Endothelial cell of umbilical vein (primary cell): Measurements from ENCODE around the gene TIMD4. TPM values are rescaled to one million over a fixed set of nuclear protein-coding genes. Genes with fewer than 3 reads are reported as not detected.

Source experiments
- BruUV-seq: library from RNA; stranded (reverse); fragments of 400-500 nt; replicated peaks from 2 replicates; lab custom pipeline; 2021; lab: Mats Ljungman, UMichigan
- CTCF ChIA-PET: fragments of 300-600, 350-600 bp; sonication (Branson Sonifier 250); formaldehyde crosslinking; loops from one replicate; lab custom pipeline; 2021; ENCODE audit warnings: antibody characterized with exemption, inconsistent platforms; lab: Charles Lee
- POLR2A ChIA-PET: fragments of 300-600, 350-600 bp; sonication (Branson Sonifier 250); formaldehyde crosslinking; loops from one replicate; lab custom pipeline; 2021; ENCODE audit warnings: antibody characterized with exemption, inconsistent platforms; lab: Charles Lee
- DNase-seq: peaks from one replicate; pipeline ENCODE4 v3.0.0-alpha.2; 2011; ENCODE audit warnings: low read depth, low spot score
- FAIRE-seq: peaks from 2 replicates; lab custom pipeline; 2011; peaks lifted over from hg19 to GRCh38; lab: Jason Lieb, UNC
- H2AFZ ChIP-seq: 2 replicates; pipeline ENCODE4 v1.6.0; 2012; ENCODE audit warnings: low read depth, low read length, control low read depth, inconsistent platforms
- H3K27ac ChIP-seq: 2 replicates; pipeline ENCODE4 v1.5.1; 2011; ENCODE audit warnings: low read depth, mild to moderate bottlenecking, control low read depth, low read length, moderate library complexity; ENCODE audit not compliant: insufficient read depth
- H3K27me3 ChIP-seq, 2 experiments: 2 replicates each; pipeline versions ENCODE4 v1.6.0 to v1.6.1; 2011; ENCODE audit warnings: low read length in 2 of 2, mixed read lengths in 1 of 2; ENCODE audit not compliant: control insufficient read depth in 2 of 2, insufficient read depth in 2 of 2
- H3K36me3 ChIP-seq, 2 experiments: 2 replicates in 1 of 2; 3 replicates in 1 of 2; pipeline ENCODE4 v1.5.1; 2011; ENCODE audit warnings: low read length in 2 of 2, mild to moderate bottlenecking in 1 of 2, moderate library complexity in 1 of 2; ENCODE audit not compliant: control insufficient read depth in 2 of 2, insufficient read depth in 2 of 2; ENCODE audit errors: extremely low read depth in 1 of 2
- H3K4me1 ChIP-seq: 3 replicates; pipeline ENCODE4 v1.5.1; 2011; ENCODE audit warnings: mild to moderate bottlenecking, low read length; ENCODE audit not compliant: control insufficient read depth, insufficient read depth; ENCODE audit errors: extremely low read depth
- H3K4me2 ChIP-seq: 2 replicates; pipeline ENCODE4 v1.6.1; 2011; ENCODE audit warnings: low read length, control low read depth, mixed read lengths; ENCODE audit not compliant: insufficient read depth
- H3K4me3 ChIP-seq, 3 experiments: fragments of 200-600 bp in 1 of 3; sonication (generic), shearing (Covaris generic) in 1 of 3; replicated peaks in 1 of 3; 2 replicates each; pipeline ENCODE4 v1.5.1; 2011 to 2016; ENCODE audit warnings: control low read depth in 3 of 3, low read length in 3 of 3, mild to moderate bottlenecking in 2 of 3, inconsistent platforms in 1 of 3, low read depth in 1 of 3, moderate library complexity in 1 of 3; ENCODE audit not compliant: insufficient read depth in 1 of 3
- H3K79me2 ChIP-seq: 2 replicates; pipeline ENCODE4 v1.6.0; 2012; ENCODE audit warnings: low read length, inconsistent platforms; ENCODE audit not compliant: control insufficient read depth, insufficient read depth
- H3K9ac ChIP-seq: replicated peaks from 2 replicates; pipeline ENCODE3; 2011; ENCODE audit warnings: low read length, control low read depth; ENCODE audit not compliant: insufficient read depth; ENCODE audit errors: extremely low read depth
- H3K9me1 ChIP-seq: replicated peaks from 3 replicates; pipeline ENCODE4 v1.6.0; 2011; ENCODE audit warnings: mild to moderate bottlenecking, low read length; ENCODE audit not compliant: control insufficient read depth, insufficient read depth; ENCODE audit errors: extremely low read depth
- H3K9me3 ChIP-seq: replicated peaks from 2 replicates; pipeline ENCODE4 v1.5.1; 2012; ENCODE audit warnings: low read length, inconsistent platforms; ENCODE audit not compliant: control insufficient read depth, insufficient read depth
- H4K20me1 ChIP-seq: replicated peaks from 2 replicates; pipeline ENCODE3; 2011; ENCODE audit warnings: mild to moderate bottlenecking, low read length; ENCODE audit not compliant: control insufficient read depth, insufficient read depth; ENCODE audit errors: extremely low read depth
- EZH2 ChIP-seq: IDR thresholded peaks from 2 replicates; pipeline ENCODE4 v1.6.1; 2012; ENCODE audit warnings: borderline replicate concordance, low read depth, mild to moderate bottlenecking, moderate library complexity, low read length, inconsistent platforms; ENCODE audit not compliant: severe bottlenecking
- FOS ChIP-seq: IDR thresholded peaks from 2 replicates; pipeline ENCODE4 v1.6.1; 2011; ENCODE audit warnings: mild to moderate bottlenecking, low read length, moderate library complexity, borderline replicate concordance; ENCODE audit not compliant: insufficient read depth
- GATA2 ChIP-seq: IDR thresholded peaks from 2 replicates; pipeline ENCODE4 v1.7.0; 2011; ENCODE audit warnings: low read depth, mild to moderate bottlenecking, moderate library complexity, mixed read lengths, low read length; ENCODE audit not compliant: insufficient read length, insufficient read depth
- JUN ChIP-seq: IDR thresholded peaks from 2 replicates; pipeline ENCODE4 v1.6.1; 2011; ENCODE audit warnings: borderline replicate concordance, low read depth; ENCODE audit not compliant: insufficient read length, insufficient read depth
- MAX ChIP-seq: IDR thresholded peaks from 2 replicates; pipeline ENCODE4 v1.6.1; 2011; ENCODE audit not compliant: insufficient read depth, insufficient read length
- MYC ChIP-seq: IDR thresholded peaks from one replicate; pipeline ENCODE4 v1.6.1; 2011; ENCODE audit warnings: mild to moderate bottlenecking, low read depth, low read length
- POLR2A ChIP-seq: IDR thresholded peaks from 2 replicates; pipeline ENCODE4 v1.6.1; 2012; ENCODE audit warnings: low read depth, mild to moderate bottlenecking, control low read depth, low read length
- POLR2AphosphoS5 ChIP-seq: IDR thresholded peaks from 2 replicates; pipeline ENCODE4 v1.6.1; 2012; ENCODE audit warnings: low read depth, mild to moderate bottlenecking, control low read depth, low read length, moderate library complexity; ENCODE audit not compliant: insufficient read depth
- dilution Hi-C: fragments of 300-500 bp; cut with MboI; formaldehyde crosslinking; loops from one replicate; pipeline ENCODE4 v1.15.0; 2019; ENCODE audit warnings: low sequenced_read_pairs; ENCODE audit not compliant: extremely low pct_ligation_motif_present
- intact Hi-C: fragments of 100-400 bp; cut with micrococcal nuclease; formaldehyde crosslinking; loops from one replicate; pipeline ENCODE4 v1.10.0; 2022
- polyA plus RNA-seq, 4 experiments: library from polyadenylated mRNA; depleted of rRNA in 3 of 4; stranded (reverse) in 3 of 4; unstranded in 1 of 4; fragments of >200 nt; gene quantifications; 2 replicates each; pipeline versions ENCODE4 v1.2.1 to v1.2.3, GENCODE V29; 2011 to 2012; ENCODE audit warnings: missing spikeins in 1 of 4
- total RNA-seq: library from RNA; stranded (reverse); gene quantifications from 2 replicates; pipeline ENCODE4 v1.2.3, GENCODE V29; 2021
- TF ChIP-seq, protein P1 (sequence below), 2 donors: IDR thresholded peaks; 1 replicate in 1 of 2; 2 replicates in 1 of 2; pipeline ENCODE4 v1.5.1; 2011; ENCODE audit warnings: low read length in 2 of 2, mild to moderate bottlenecking in 2 of 2, moderate library complexity in 2 of 2, control low read depth in 1 of 2, inconsistent platforms in 1 of 2, low read depth in 1 of 2; ENCODE audit not compliant: insufficient read depth in 1 of 2; ENCODE audit errors: extremely low read depth in 1 of 2

The TIMD4 gene
- total and polyA plus RNA-seq, 2 donors (not counting 3 experiments of a cell fraction or from before 2014, with no cell fraction given) = not detected

GRCh38 chr5:156896546-156896945, 66.5 kb downstream of the TIMD4 start:
- H3K4me1 ChIP-seq = no peaks in the 10 kb centered on the region
- intact Hi-C loops = no loop called here
- H3K9me1 ChIP-seq = no peaks in the 10 kb centered on the region
- no peaks in the 10 kb centered on the region for H3K27me3 ChIP-seq
- H2AFZ ChIP-seq = no peak overlapping the region
- ChIA-PET POLR2A (no interaction called here), CTCF (no interaction called here)
- no peak overlapping the region for H3K27ac ChIP-seq
- FAIRE-seq (no peak), DNase-seq (no peak)
- H3K4me2 ChIP-seq = no peak overlapping the region
- H3K4me3 ChIP-seq = no peak overlapping the region
- BruUV-seq = no TSS peak
- no peak overlapping the region for H3K9ac ChIP-seq
- H3K79me2 ChIP-seq = no peaks in the 10 kb centered on the region
- H3K9me3 ChIP-seq = peaks cover 2% of the 10 kb centered on the region
- H3K36me3 ChIP-seq = no peaks in the 10 kb centered on the region
- no peaks in the 10 kb centered on the region for H4K20me1 ChIP-seq
- dilution Hi-C loops = no loop called here
- TF ChIP-seq, protein P1, sequence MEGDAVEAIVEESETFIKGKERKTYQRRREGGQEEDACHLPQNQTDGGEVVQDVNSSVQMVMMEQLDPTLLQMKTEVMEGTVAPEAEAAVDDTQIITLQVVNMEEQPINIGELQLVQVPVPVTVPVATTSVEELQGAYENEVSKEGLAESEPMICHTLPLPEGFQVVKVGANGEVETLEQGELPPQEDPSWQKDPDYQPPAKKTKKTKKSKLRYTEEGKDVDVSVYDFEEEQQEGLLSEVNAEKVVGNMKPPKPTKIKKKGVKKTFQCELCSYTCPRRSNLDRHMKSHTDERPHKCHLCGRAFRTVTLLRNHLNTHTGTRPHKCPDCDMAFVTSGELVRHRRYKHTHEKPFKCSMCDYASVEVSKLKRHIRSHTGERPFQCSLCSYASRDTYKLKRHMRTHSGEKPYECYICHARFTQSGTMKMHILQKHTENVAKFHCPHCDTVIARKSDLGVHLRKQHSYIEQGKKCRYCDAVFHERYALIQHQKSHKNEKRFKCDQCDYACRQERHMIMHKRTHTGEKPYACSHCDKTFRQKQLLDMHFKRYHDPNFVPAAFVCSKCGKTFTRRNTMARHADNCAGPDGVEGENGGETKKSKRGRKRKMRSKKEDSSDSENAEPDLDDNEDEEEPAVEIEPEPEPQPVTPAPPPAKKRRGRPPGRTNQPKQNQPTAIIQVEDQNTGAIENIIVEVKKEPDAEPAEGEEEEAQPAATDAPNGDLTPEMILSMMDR (IDR thresholded peaks at IDR 0.05; ENCODE audit: extremely low read depth in 1 of 2, insufficient read depth in 1 of 2, low read depth in 1 of 2, low read length in 2 of 2) = no peak
- TF ChIP-seq FOS (no peak), JUN (no peak), EZH2 (no peak), MYC (no peak), POLR2A (no peak), MAX (no peak), GATA2 (no peak), POLR2AphosphoS5 (no peak)
